ENCODE data around the gene NKAIN2. TPM values are rescaled to one million over a fixed set of nuclear protein-coding genes. Genes with fewer than 3 reads are reported as not detected.

Gene NKAIN2
- polyA plus RNA-seq, 2 donors, result 0.02 TPM; not detected in 1

- Histone ChIP-seq H3K4me1 (ENCODE audit: control insufficient read depth in 2 of 2, insufficient read depth in 2 of 2, low read length in 1 of 2) (no peaks in the 10 kb centered on the region), H3K9me3 (ENCODE audit: control insufficient read depth in 2 of 2, insufficient read depth in 1 of 2, low read depth in 1 of 2, low read length in 1 of 2) (no peaks in the 10 kb centered on the region), H3K27ac (ENCODE audit: low read depth in 2 of 2, low read length in 1 of 2) (no peak overlapping the region), H3K27me3 (ENCODE audit: control insufficient read depth in 1 of 2, insufficient read depth in 2 of 2, low read length in 2 of 2) (no peaks in the 10 kb centered on the region), H3K4me3 (ENCODE audit: low read depth in 1 of 2, low read length in 2 of 2) (no peak overlapping the region), H3K36me3 (ENCODE audit: control insufficient read depth in 2 of 2, insufficient read depth in 2 of 2, low read length in 1 of 2) (no peaks in the 10 kb centered on the region)
Measured at GRCh38 chr6:124055395-124055794, 251.7 kb downstream of the NKAIN2 start.

- 56 to 73% methylated on average over 1 of the region's 1 CpG for WGBS, 2 donors
- Histone ChIP-seq H3K36me3 (ENCODE audit: control insufficient read depth in 2 of 2, insufficient read depth in 2 of 2, low read length in 1 of 2) (no peaks in the 10 kb centered on the region), H3K4me1 (ENCODE audit: control insufficient read depth in 2 of 2, insufficient read depth in 2 of 2, low read length in 1 of 2) (no peaks in the 10 kb centered on the region), H3K27ac (ENCODE audit: low read depth in 2 of 2, low read length in 1 of 2) (no peak overlapping the region), H3K27me3 (ENCODE audit: control insufficient read depth in 1 of 2, insufficient read depth in 2 of 2, low read length in 2 of 2) (no peaks in the 10 kb centered on the region), H3K9me3 (ENCODE audit: control insufficient read depth in 2 of 2, insufficient read depth in 1 of 2, low read depth in 1 of 2, low read length in 1 of 2) (no peaks in the 10 kb centered on the region), H3K4me3 (ENCODE audit: low read depth in 1 of 2, low read length in 2 of 2) (no peak overlapping the region)
Measured at GRCh38 chr6:124055963-124056362, 252.3 kb downstream of the NKAIN2 start.

GRCh38 chr6:124056407-124057334 lies 253.0 kb downstream of the NKAIN2 start:
- Histone ChIP-seq H3K36me3 (ENCODE audit: control insufficient read depth in 2 of 2, insufficient read depth in 2 of 2, low read length in 1 of 2) (no peaks in the 10 kb centered on the region), H3K4me1 (ENCODE audit: control insufficient read depth in 2 of 2, insufficient read depth in 2 of 2, low read length in 1 of 2) (no peaks in the 10 kb centered on the region), H3K4me3 (ENCODE audit: low read depth in 1 of 2, low read length in 2 of 2) (no peak overlapping the region), H3K27ac (ENCODE audit: low read depth in 2 of 2, low read length in 1 of 2) (no peak overlapping the region), H3K27me3 (ENCODE audit: control insufficient read depth in 1 of 2, insufficient read depth in 2 of 2, low read length in 2 of 2) (no peaks in the 10 kb centered on the region), H3K9me3 (ENCODE audit: control insufficient read depth in 2 of 2, insufficient read depth in 1 of 2, low read depth in 1 of 2, low read length in 1 of 2) (no peaks in the 10 kb centered on the region)
- WGBS, 2 donors, result 29 to 40% methylated on average over 3 of the region's 3 CpGs

GRCh38 chr6:124057461-124057860 lies 253.8 kb downstream of the NKAIN2 start:
- Histone ChIP-seq H3K36me3 (ENCODE audit: control insufficient read depth in 2 of 2, insufficient read depth in 2 of 2, low read length in 1 of 2) (no peaks in the 10 kb centered on the region), H3K27ac (ENCODE audit: low read depth in 2 of 2, low read length in 1 of 2) (no peak overlapping the region), H3K4me1 (ENCODE audit: control insufficient read depth in 2 of 2, insufficient read depth in 2 of 2, low read length in 1 of 2) (no peaks in the 10 kb centered on the region), H3K27me3 (ENCODE audit: control insufficient read depth in 1 of 2, insufficient read depth in 2 of 2, low read length in 2 of 2) (no peaks in the 10 kb centered on the region), H3K4me3 (ENCODE audit: low read depth in 1 of 2, low read length in 2 of 2) (no peak overlapping the region), H3K9me3 (ENCODE audit: control insufficient read depth in 2 of 2, insufficient read depth in 1 of 2, low read depth in 1 of 2, low read length in 1 of 2) (no peaks in the 10 kb centered on the region)
- WGBS, 2 donors, result 31 to 42% methylated on average over 2 of the region's 2 CpGs

- 65 to 74% methylated on average over 3 of the region's 3 CpGs for WGBS, 2 donors
- no peaks in the 10 kb centered on the region for H3K27me3 ChIP-seq (ENCODE audit: control insufficient read depth in 1 of 2, insufficient read depth in 2 of 2, low read length in 2 of 2)
- no peaks in the 10 kb centered on the region for H3K36me3 ChIP-seq (ENCODE audit: control insufficient read depth in 2 of 2, insufficient read depth in 2 of 2, low read length in 1 of 2)
- H3K4me1 ChIP-seq (ENCODE audit: control insufficient read depth in 2 of 2, insufficient read depth in 2 of 2, low read length in 1 of 2), result no peaks in the 10 kb centered on the region
- H3K4me3 ChIP-seq (ENCODE audit: low read depth in 1 of 2, low read length in 2 of 2), result no peak overlapping the region
- H3K27ac ChIP-seq (ENCODE audit: low read depth in 2 of 2, low read length in 1 of 2), result no peak overlapping the region
- H3K9me3 ChIP-seq (ENCODE audit: control insufficient read depth in 2 of 2, insufficient read depth in 1 of 2, low read depth in 1 of 2, low read length in 1 of 2), result no peaks in the 10 kb centered on the region
Measured at GRCh38 chr6:124064317-124065113, 260.9 kb downstream of the NKAIN2 start.

- Histone ChIP-seq H3K4me3 (ENCODE audit: low read depth in 1 of 2, low read length in 2 of 2) (no peak overlapping the region), H3K27ac (ENCODE audit: low read depth in 2 of 2, low read length in 1 of 2) (no peak overlapping the region), H3K36me3 (ENCODE audit: control insufficient read depth in 2 of 2, insufficient read depth in 2 of 2, low read length in 1 of 2) (no peaks in the 10 kb centered on the region), H3K9me3 (ENCODE audit: control insufficient read depth in 2 of 2, insufficient read depth in 1 of 2, low read depth in 1 of 2, low read length in 1 of 2) (no peaks in the 10 kb centered on the region), H3K27me3 (ENCODE audit: control insufficient read depth in 1 of 2, insufficient read depth in 2 of 2, low read length in 2 of 2) (no peaks in the 10 kb centered on the region), H3K4me1 (ENCODE audit: control insufficient read depth in 2 of 2, insufficient read depth in 2 of 2, low read length in 1 of 2) (no peaks in the 10 kb centered on the region)
Measured at GRCh38 chr6:124066269-124066668, 262.6 kb downstream of the NKAIN2 start.

- Histone ChIP-seq H3K27ac (ENCODE audit: low read depth in 2 of 2, low read length in 1 of 2) (no peak overlapping the region), H3K36me3 (ENCODE audit: control insufficient read depth in 2 of 2, insufficient read depth in 2 of 2, low read length in 1 of 2) (no peaks in the 10 kb centered on the region), H3K9me3 (ENCODE audit: control insufficient read depth in 2 of 2, insufficient read depth in 1 of 2, low read depth in 1 of 2, low read length in 1 of 2) (no peaks in the 10 kb centered on the region), H3K4me1 (ENCODE audit: control insufficient read depth in 2 of 2, insufficient read depth in 2 of 2, low read length in 1 of 2) (no peaks in the 10 kb centered on the region), H3K27me3 (ENCODE audit: control insufficient read depth in 1 of 2, insufficient read depth in 2 of 2, low read length in 2 of 2) (no peaks in the 10 kb centered on the region), H3K4me3 (ENCODE audit: low read depth in 1 of 2, low read length in 2 of 2) (no peak overlapping the region)
- WGBS, 2 donors, result 63 to 72% methylated on average over 6 of the region's 6 CpGs
Measured at GRCh38 chr6:124066946-124067552, 263.4 kb downstream of the NKAIN2 start.

- H3K9me3 ChIP-seq (ENCODE audit: control insufficient read depth in 2 of 2, insufficient read depth in 1 of 2, low read depth in 1 of 2, low read length in 1 of 2), result no peaks in the 10 kb centered on the region
- H3K4me3 ChIP-seq (ENCODE audit: low read depth in 1 of 2, low read length in 2 of 2), result no peak overlapping the region
- H3K4me1 ChIP-seq (ENCODE audit: control insufficient read depth in 2 of 2, insufficient read depth in 2 of 2, low read length in 1 of 2), result no peaks in the 10 kb centered on the region
- H3K27ac ChIP-seq (ENCODE audit: low read depth in 2 of 2, low read length in 1 of 2), result no peak overlapping the region
- no peaks in the 10 kb centered on the region for H3K36me3 ChIP-seq (ENCODE audit: control insufficient read depth in 2 of 2, insufficient read depth in 2 of 2, low read length in 1 of 2)
- H3K27me3 ChIP-seq (ENCODE audit: control insufficient read depth in 1 of 2, insufficient read depth in 2 of 2, low read length in 2 of 2), result no peaks in the 10 kb centered on the region
- WGBS, 2 donors, result 71 to 76% methylated on average over 5 of the region's 5 CpGs
Measured at GRCh38 chr6:124069230-124069950, 265.7 kb downstream of the NKAIN2 start.

GRCh38 chr6:124073021-124073420 lies 269.4 kb downstream of the NKAIN2 start:
- 51% methylated on average over 6 of the region's 6 CpGs for WGBS, 2 donors
- no peaks in the 10 kb centered on the region for H3K9me3 ChIP-seq (ENCODE audit: control insufficient read depth in 2 of 2, insufficient read depth in 1 of 2, low read depth in 1 of 2, low read length in 1 of 2)
- no peaks in the 10 kb centered on the region for H3K36me3 ChIP-seq (ENCODE audit: control insufficient read depth in 2 of 2, insufficient read depth in 2 of 2, low read length in 1 of 2)
- H3K4me1 ChIP-seq (ENCODE audit: control insufficient read depth in 2 of 2, insufficient read depth in 2 of 2, low read length in 1 of 2), result no peaks in the 10 kb centered on the region
- H3K27ac ChIP-seq (ENCODE audit: low read depth in 2 of 2, low read length in 1 of 2), result no peak overlapping the region
- no peaks in the 10 kb centered on the region for H3K27me3 ChIP-seq (ENCODE audit: control insufficient read depth in 1 of 2, insufficient read depth in 2 of 2, low read length in 2 of 2)
- no peak overlapping the region for H3K4me3 ChIP-seq (ENCODE audit: low read depth in 1 of 2, low read length in 2 of 2)
